Ovary (tissue), 9 donors: ENCODE measurements around the gene TRPC1. TPM values are rescaled to one million over a fixed set of nuclear protein-coding genes. Genes with fewer than 3 reads are reported as not detected.

Experiments used
- DNase-seq, 5 donors: peaks; one replicate each; pipeline ENCODE4 v3.0.0-alpha.2; 2019 to 2020
- H3K27ac ChIP-seq, 2 donors: fragments of 200-600 bp; one replicate each; pipeline versions ENCODE4 v1.5.1 to v1.8.0; 2019 to 2022
- H3K27me3 ChIP-seq: fragments of 200-600 bp; one replicate; pipeline ENCODE4 v1.8.0; 2022
- H3K36me3 ChIP-seq: fragments of 200-600 bp; sonication (generic); one replicate; pipeline ENCODE4 v1.5.1; 2019
- H3K4me1 ChIP-seq: one replicate; pipeline ENCODE4 v1.8.1; 2013; ENCODE audit warnings: mild to moderate bottlenecking, moderate library complexity; ENCODE audit not compliant: insufficient read depth
- H3K4me3 ChIP-seq: fragments of 200-600 bp; sonication (generic); one replicate; pipeline ENCODE4 v1.5.1; 2017
- H3K9me3 ChIP-seq, 2 donors: fragments of 200-600 bp in 1 of 2; sonication (generic) in 1 of 2; one replicate each; pipeline versions ENCODE4 v1.5.1 to v1.8.1; 2013 to 2019; ENCODE audit warnings: mild to moderate bottlenecking in 1 of 2, moderate library complexity in 1 of 2
- CTCF ChIP-seq, 3 donors: fragments of 450-650 bp in 2 of 3; fragments of 200-600 bp in 1 of 3; IDR thresholded peaks; one replicate each; pipeline versions ENCODE4 v1.5.1 to v1.8.0; 2016 to 2022; ENCODE audit warnings: antibody characterized with exemption in 3 of 3, mild to moderate bottlenecking in 1 of 3
- EP300 ChIP-seq: sonication (generic); formaldehyde crosslinking; IDR thresholded peaks from one replicate; pipeline ENCODE4 v1.6.1; 2017; ENCODE audit warnings: antibody characterized with exemption
- POLR2A ChIP-seq: fragments of 450-650 bp; IDR thresholded peaks from one replicate; pipeline ENCODE4 v1.6.1; 2017; ENCODE audit warnings: antibody characterized with exemption, mild to moderate bottlenecking, moderate library complexity
- WGBS, 3 donors: extraction: QIAGEN DNeasy Blood & Tissue Kit in 1 of 3; methylation state at CpG; one replicate each; pipeline versions ENCODE4 v1.1.5 to v1.1.7; 2013 to 2017; 5-methylcytosine and 5-hydroxymethylcytosine counted together
- intact Hi-C, 4 donors: fragments of 100-400 bp; cut with DNase I; formaldehyde crosslinking; loops; one replicate each; pipeline versions ENCODE4 v1.11.0 to v1.15.1; 2022 to 2023
- polyA plus RNA-seq, 2 donors: library from polyadenylated mRNA; stranded (reverse); fragments of 200-250 nt in 1 of 2; fragments of 350-450 nt in 1 of 2; fragmentation: Illumina TruSeq in 1 of 2; extraction: RNeasy Lipid Tissue Mini Kit (QIAGEN cat#74804) in 1 of 2; gene quantifications; one replicate each; pipeline ENCODE4 v1.2.3, GENCODE V29; 2013 to 2014
- total RNA-seq, 7 donors: library from RNA; depleted of rRNA in 2 of 7; stranded (reverse); fragments of >200 nt in 2 of 7; fragmentation: NEBNext Ultra II Directional in 3 of 7; extraction: Animal tissue kit (Norgen Biotek cat#: 25700) in 3 of 7; gene quantifications; one replicate each; pipeline versions ENCODE4 v1.1.0 to v1.2.4, GENCODE V29; 2016 to 2023
- donor health status: DM: no; HTN: no; CAD: no; lungs with moderate emphysema.
- donor health status: DM: no; HTN: no; CAD: no.
- donor health status: Bipolar disorder and iron deficiency.
- donor health status: DM: yes; HTN: yes; CAD: no.
- donor health status: DM: no; HTN: no; CAD: no.
- donor health status: DM: yes; HTN: yes; CAD: no.

Gene TRPC1
- total and polyA plus RNA-seq, 9 donors = 12.6 to 41.7 (median 34.5) TPM

GRCh38 chr3:142691527-142691926 is 32.3 kb upstream of the TRPC1 start:
- H3K4me3 ChIP-seq = no peak overlapping the region
- no peak overlapping the region for H3K27ac ChIP-seq

GRCh38 chr3:142693136-142693853 is 30.5 kb upstream of the TRPC1 start:
- Histone ChIP-seq H3K36me3 (no peaks in the 10 kb centered on the region), H3K9me3 (no peaks in the 10 kb centered on the region), H3K4me3 (no peak overlapping the region), H3K4me1 (no peaks in the 10 kb centered on the region), H3K27ac (no peak overlapping the region), H3K27me3 (no peaks in the 10 kb centered on the region)
- intact Hi-C loops = no loop called here
- WGBS, 3 donors = 68 to 78% (median 77%) methylated on average over 7 of the region's 7 CpGs
- no peak for DNase-seq
- TF ChIP-seq EP300 (no peak), CTCF (IDR thresholded peaks at IDR 0.05) (no peak), POLR2A (no peak)

More at GRCh38 chr3:142691527-142691926, 32.3 kb upstream of the TRPC1 start:
- H3K9me3 ChIP-seq = no peaks in the 10 kb centered on the region
- DNase-seq = no peak
- H3K27me3 ChIP-seq = no peaks in the 10 kb centered on the region
- no peaks in the 10 kb centered on the region for H3K36me3 ChIP-seq
- TF ChIP-seq POLR2A (no peak), EP300 (no peak), CTCF (IDR thresholded peaks at IDR 0.05) (no peak)
- H3K4me1 ChIP-seq = no peaks in the 10 kb centered on the region
- intact Hi-C loops = no loop called here
- 70 to 83% (median 78%) methylated on average over 2 of the region's 2 CpGs for WGBS, 3 donors

GRCh38 chr3:142694225-142694624 is 29.6 kb upstream of the TRPC1 start:
- intact Hi-C loops = no loop called here
- no peak for TF ChIP-seq EP300
- TF ChIP-seq POLR2A = no peak
- TF ChIP-seq CTCF (IDR thresholded peaks at IDR 0.05) = no peak
- DNase-seq = no peak
- 91 to 98% (median 97%) methylated on average over 1 of the region's 1 CpG for WGBS, 3 donors
- no peak overlapping the region for H3K4me3 ChIP-seq
- no peaks in the 10 kb centered on the region for H3K4me1 ChIP-seq
- no peak overlapping the region for H3K27ac ChIP-seq
- H3K27me3 ChIP-seq = no peaks in the 10 kb centered on the region
- no peaks in the 10 kb centered on the region for H3K9me3 ChIP-seq
- H3K36me3 ChIP-seq = no peaks in the 10 kb centered on the region

- no peaks in the 10 kb centered on the region for H3K36me3 ChIP-seq
- H3K4me1 ChIP-seq = no peaks in the 10 kb centered on the region
- 72 to 81% (median 77%) methylated on average over 2 of the region's 2 CpGs for WGBS, 3 donors
- H3K27me3 ChIP-seq = no peaks in the 10 kb centered on the region
- DNase-seq = no peak
- TF ChIP-seq POLR2A = no peak
- TF ChIP-seq CTCF (IDR thresholded peaks at IDR 0.05) = no peak
- TF ChIP-seq EP300 = no peak
- intact Hi-C loops = no loop called here
- no peak overlapping the region for H3K27ac ChIP-seq
- no peaks in the 10 kb centered on the region for H3K9me3 ChIP-seq
- H3K4me3 ChIP-seq = no peak overlapping the region
Measured at GRCh38 chr3:142705198-142705597, 18.6 kb upstream of the TRPC1 start.
